ENCODE results near the gene BACE1-AS.
"Not testable (repeated sequence)": the region's sequence is repeated elsewhere in the genome, so short reads cannot be mapped to it uniquely, and the experiment has no call there.

BACE1-AS gene

DNA sequence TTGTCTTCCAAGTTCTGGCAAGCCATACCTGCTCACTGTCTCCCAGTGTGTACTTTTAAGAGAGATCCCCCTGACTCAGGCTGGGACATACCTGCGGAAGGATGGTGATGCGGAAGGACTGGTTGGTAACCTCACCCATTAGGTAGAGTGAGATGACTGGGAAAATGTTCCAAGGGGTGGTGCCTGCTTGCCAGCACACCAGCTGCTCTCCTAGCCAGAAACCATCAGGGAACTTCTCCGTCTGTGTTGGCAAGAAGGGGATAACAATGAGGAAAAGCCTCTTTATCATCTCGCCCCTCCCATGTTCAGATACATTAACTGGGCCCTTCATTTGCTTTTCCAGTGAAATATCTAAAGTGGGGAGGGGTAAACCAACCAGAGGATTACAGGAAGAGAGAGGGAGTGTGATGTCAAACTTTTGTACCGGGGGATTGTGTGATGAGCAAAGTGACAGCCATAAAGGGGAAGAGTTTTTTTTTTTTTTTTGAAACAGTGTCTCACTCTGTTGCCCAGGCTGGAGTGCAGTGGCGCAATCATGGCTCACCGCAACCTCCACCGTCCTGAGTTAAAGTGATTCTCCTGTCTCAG is at the start of gene BACE1-AS:
Gene BACE1-AS (plus strand): TSS at position 538 of the 588 bp plus-strand sequence.
- DNase-seq (ENCODE audit: low read depth in 1 of 2, low spot score in 1 of 2): no peak

DNA sequence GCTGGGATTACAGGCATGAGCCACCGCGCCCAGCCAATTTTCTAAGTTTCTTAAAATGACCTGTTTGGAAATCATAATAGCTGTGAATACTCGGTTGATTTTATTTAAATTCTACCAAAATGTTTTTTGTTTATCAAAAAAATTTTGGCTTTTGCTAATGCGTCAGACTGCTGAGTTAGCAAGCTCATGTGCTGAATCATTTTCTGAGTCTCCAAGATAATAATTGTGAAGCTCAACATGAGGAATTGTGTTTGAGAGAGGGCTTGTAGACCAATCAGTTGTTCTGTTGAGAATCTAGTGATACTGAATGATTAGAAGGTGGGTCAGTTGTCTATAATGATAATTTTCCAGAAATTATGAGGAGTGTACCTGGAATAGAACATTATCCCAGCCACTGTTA is 42.8 kb upstream of the BACE1-AS start:
- no peak for DNase-seq (ENCODE audit: low read depth in 1 of 2, low spot score in 1 of 2)

DNA sequence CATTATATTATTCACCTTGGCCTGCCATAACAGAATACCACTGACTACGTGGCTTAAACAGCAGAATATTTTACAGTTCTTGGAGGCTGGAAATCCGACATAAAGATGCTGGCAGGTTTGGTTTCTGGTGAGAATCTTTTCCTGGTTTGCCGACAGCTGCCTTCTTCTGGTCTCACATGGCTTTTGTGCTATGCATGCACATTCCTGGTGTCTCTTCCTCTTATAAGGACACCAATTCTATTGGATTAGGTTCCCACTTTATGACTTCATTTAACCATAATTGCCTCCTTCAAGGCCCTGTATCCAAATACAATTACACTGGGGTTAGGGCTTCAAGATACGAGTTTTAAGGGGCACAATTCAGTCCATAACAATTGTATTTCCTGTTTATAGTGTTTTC is 41.6 kb upstream of the BACE1-AS start:
- DNase-seq (ENCODE audit: low read depth in 1 of 2, low spot score in 1 of 2): no peak

DNA sequence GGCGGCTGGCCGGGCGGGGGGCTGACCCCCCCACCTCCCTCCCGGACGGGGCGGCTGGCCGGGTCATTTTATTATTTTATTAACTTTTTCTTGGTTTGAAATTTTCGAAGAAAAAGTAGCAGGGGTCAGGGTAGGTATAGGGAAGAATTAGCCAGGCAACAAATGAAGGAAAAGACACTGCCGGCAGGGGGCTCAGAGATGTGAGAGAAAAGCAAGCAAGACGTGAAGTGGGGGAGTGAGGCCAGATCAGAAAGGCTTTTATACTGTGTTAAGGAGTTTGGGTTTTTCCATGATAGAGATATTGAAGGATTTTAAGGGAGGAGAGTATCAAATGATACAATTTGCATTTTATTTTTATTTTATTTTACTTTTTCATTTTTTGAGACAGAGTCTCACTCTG is 39.6 kb upstream of the BACE1-AS start:
- no peak for DNase-seq (ENCODE audit: low read depth in 1 of 2, low spot score in 1 of 2)

DNA sequence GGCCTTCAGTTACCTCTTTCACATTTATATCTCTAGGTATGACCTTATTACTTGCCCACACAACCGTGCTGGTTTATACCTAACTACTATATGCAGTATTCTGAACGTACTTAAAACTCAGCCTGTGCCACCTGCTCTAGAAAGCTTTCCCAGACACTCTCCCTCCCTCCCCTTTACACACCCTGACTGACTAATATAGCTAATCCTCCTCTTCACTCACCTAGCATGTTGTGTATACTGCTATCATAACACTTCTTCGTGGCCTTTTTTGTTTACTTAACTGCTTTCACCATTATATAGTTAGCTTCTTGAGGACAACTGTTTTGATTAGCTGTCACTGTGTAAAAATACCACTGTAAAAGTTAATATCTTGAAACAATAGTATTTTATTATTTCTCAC is 35.2 kb upstream of the BACE1-AS start:
- no peak for DNase-seq (ENCODE audit: low read depth in 1 of 2, low spot score in 1 of 2)

DNA sequence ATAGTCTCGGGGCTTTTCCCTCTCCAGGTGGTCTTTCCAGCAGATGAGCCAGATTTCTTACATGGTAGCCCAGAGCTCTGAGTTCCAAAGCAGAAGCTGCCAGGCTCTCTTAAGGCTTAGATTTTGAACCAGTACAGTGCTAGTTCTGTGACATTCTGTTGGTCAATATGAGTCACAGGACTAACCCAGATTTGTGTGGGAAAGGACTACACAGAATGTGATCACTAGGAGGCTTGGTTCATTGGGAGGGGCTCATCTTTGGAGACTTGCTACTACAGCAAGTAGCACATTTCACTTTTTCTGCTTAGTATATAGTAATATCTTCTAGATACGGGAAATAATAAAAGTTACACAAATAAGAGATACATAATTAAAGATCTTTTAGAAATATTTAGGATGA is 34.6 kb upstream of the BACE1-AS start:
- no peak for DNase-seq (ENCODE audit: low read depth in 1 of 2, low spot score in 1 of 2)

DNA sequence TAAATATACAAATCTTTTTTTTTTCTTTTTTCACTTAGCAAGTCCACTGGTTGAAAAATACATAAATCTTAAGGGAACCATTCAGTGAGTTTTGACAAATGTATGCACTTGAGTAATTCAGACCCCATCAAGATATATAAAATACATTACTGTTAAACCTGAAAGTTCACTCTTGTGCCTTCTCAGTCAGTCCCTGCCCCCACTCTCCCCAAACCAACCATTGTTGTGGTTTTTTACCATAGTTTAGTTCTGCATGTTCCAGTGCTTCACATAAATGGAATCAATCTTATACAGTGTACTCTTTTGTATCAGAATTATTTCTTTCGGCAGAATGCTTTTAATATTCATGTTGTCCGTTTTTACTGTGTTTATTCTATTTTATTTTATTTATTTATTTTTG is 32.6 kb upstream of the BACE1-AS start:
- DNase-seq (ENCODE audit: low read depth in 1 of 2, low spot score in 1 of 2): no peak

DNA sequence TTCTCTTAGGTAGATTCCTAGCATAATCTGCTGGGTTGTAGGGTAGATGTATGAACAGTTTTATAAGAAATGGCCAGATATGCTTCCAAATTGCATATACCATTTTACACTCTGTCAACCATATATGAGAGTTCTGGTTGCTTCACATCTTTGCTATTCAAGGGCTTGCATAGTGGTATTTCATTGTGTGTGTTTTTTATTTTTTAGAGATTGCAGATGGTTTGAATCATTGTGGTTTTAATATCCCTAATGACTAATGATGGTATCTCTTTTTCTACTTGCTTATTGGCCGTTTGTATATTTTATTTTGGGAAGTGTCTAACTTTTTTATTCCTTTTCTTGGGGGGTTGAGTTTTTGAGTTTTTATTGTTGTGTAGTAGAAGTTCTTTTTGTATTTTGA is 31.7 kb upstream of the BACE1-AS start:
- DNase-seq (ENCODE audit: low read depth in 1 of 2, low spot score in 1 of 2): no peak

DNA sequence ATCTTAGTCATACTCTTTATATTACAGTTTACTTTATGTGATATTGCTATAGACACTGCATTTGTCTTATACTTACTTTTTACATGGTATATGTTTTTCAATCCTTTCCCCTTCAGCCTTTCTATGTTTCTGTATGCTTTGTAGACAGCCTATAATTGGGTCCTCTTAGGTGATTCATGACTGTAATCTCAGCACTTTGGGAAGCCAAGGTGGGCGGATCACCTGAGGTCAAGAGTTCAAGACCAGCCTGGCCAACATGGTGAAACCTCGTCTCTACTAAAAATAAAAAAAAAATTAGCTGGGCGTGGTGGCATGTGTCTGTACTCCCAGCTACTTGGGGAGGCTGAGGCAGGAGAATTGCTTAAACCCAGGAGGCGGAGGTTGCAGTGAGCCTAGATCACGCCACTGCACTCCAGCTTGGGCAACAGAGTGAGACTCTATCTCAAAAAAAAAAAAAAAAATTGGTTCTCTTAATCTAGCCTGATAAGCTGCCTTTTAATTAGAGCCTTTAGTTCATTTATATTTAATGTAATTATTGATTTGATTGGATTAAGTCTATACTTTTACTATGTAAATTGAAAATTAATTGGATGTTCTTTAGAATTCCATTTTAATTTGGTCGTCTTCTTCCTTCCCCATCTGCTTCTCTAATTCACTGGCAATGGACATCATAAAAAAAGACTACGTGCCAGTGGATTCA is 26.4 kb upstream of the BACE1-AS start:
- DNase-seq (ENCODE audit: low read depth in 1 of 2, low spot score in 1 of 2): not testable (repeated sequence)

DNA sequence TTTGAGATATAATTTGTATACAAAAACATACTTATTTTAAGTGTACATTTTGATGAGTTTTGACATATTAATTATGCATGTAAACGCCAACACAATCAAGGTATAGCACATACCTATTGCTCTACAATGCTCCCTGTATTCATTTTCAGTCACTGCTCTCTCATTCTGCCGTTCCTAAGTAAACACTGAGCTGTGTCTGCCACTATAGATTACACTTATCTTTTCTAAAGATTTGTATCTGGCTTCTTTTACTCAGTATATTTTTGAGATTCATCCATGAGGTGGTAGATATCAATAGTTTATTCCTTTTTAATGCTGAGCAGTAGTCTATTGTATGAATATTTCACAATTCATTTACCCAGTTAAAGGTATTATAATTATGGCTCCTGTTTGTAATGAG is 25.4 kb upstream of the BACE1-AS start:
- DNase-seq (ENCODE audit: low read depth in 1 of 2, low spot score in 1 of 2): no peak

DNA sequence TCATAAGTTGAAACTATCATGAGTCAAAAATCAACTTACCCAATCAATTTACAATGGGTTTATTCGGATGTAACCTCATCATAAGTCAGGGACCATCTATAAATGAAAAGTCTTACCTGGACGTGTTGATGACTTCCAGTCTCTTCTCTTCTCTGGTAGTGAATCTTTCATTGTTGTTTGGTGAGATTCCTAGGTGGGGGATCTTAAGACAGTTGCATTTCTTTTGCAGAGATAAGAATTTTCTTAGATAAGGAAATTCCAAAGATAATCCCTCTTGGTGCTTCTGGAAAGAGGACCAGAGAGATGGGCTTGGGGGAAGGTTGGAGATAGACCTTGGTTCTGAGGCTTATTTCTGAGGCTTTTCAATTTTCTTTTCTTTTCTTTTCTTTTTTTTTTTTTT is 21.3 kb upstream of the BACE1-AS start:
- no peak for DNase-seq (ENCODE audit: low read depth in 1 of 2, low spot score in 1 of 2)

DNA sequence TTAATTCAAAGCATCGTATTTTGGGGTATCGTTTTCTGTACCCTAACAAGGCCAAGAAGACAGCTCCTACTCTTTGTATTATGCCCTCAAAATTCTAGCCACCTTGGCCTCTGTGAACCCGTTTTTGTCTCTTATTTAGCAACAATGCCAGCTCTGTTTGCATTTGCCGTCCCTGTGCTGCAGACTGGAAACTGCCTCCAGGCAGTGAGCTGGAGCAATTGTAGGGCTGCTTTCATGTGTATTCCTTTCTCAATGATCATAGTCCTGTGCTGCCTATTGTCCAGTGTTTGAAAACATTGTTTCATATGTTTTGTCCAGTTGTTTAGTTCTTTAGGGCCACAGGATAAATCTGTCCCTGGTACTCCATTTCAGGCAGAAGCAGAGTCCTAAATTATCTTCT is 19.9 kb upstream of the BACE1-AS start:
- no peak for DNase-seq (ENCODE audit: low read depth in 1 of 2, low spot score in 1 of 2)

DNA sequence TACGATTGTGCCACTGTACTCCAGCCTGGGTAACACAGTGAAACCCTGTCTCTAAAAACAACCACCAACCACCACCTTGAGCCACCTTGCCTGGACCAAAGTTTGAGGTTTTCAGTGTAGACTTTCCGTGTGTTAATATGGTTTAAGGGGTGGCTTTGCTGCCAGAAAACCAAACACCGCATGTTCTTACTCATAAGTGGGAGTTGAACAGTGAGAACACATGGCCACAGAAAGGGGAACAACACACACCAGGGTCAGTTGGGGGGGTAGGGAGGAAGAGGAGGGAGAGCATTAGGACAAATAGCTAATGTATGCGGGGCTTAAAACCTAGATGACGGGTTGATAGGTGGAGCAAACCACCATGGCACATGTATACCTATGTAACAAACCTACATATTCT is 19.0 kb upstream of the BACE1-AS start:
- not testable (repeated sequence) for DNase-seq (ENCODE audit: low read depth in 1 of 2, low spot score in 1 of 2)

DNA sequence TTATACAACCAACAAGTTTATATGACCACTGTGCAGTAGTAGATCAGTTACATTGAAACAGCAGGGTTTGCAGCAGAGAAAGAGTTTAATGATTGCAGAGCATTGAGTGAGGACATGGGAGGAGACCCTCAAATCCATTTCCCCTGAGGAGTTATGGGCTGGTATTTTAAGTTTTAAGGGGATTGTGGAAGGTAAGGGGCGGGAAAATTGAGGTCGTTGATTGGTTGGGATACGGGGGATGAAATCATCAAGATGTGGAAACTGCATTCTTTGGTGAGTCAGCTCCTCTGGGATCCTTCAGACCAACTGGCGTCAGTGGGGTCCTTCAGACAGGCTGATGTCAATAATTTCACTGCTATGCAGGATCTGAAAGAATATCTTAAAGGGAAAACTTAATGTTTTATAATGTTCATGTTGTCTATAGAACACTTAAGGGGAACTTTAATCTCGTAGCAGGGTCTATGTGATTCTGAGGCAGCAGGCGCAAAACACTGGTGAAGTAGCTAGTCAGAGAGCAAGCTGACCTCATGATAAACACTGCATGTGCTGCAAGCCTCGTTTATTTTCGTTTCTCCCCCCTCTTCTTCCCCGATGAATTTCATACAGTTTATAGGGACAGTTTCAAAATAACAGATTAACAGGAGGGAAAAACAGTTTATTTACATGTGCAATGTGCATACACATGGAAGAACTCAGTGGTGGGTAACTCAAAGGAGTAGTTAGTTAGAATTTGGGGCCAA is 17.4 kb upstream of the BACE1-AS start:
- DNase-seq (ENCODE audit: low read depth in 1 of 2, low spot score in 1 of 2): no peak

DNA sequence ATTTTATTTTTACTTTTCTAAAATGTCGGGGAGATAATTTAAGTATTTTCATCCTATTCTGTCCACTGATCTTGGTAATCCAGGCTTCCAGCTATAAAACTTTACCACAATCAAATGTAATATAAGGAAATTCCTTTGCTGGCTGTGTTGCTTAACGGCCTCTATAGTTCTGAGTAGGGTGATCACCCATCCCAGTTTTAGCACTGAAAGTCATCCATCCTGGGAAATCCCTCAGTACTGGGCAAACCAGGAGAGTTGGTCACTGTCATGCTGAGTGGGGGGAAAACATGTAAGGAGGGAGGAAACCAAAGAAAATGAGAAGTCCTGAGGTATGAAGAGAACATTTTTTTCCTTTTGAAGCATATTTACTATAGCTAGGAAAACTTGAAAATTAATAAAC is 12.8 kb upstream of the BACE1-AS start:
- no peak for DNase-seq (ENCODE audit: low read depth in 1 of 2, low spot score in 1 of 2)

DNA sequence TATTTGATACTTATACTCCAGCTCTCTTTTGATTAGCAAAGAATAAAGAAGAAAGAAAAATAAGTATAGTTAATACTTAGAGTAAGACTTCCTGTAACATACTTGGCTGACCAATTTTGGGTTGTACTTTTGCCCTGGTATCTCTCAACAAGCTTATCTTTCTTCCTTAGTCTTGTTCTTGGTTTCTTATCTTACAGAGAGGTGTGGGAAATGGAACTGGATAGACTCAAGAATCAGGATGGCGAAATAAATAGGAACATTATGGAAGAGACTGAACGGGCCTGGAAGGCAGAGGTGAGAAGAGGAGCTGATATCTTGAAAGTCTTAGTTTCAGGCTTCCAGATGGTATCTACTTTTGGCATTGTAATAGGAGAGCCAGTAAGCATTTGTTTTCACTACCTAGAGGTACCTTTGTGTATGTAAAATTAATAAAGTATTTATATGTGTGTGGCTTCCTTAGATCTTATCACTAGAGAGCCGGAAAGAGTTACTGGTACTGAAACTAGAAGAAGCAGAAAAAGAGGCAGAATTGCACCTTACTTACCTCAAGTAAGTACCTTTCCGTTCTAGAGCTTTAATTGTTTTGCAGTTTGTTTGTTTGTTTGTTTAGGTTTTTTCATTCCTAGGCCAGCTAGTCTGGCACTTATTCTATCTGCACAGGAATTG is 11.3 kb upstream of the BACE1-AS start:
- DNase-seq (ENCODE audit: low read depth in 1 of 2, low spot score in 1 of 2): no peak

DNA sequence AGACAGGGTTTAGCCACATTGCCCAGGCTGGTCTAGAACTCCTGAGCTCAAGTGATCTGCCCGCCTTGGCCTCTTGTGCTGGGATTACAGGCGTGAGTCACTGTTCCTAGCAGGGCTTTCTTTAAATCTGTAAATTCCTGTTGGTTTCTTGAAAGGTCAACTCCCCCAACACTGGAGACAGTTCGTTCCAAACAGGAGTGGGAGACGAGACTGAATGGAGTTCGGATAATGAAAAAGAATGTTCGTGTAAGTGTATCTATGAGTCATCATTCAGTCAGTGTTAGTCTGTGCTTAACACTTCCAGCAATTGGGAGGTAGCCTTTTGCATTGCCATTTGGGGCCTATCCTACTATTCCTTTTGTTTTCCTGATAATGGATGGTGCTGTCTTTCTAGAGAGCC is 10.0 kb upstream of the BACE1-AS start:
- no peak for DNase-seq (ENCODE audit: low read depth in 1 of 2, low spot score in 1 of 2)

DNA sequence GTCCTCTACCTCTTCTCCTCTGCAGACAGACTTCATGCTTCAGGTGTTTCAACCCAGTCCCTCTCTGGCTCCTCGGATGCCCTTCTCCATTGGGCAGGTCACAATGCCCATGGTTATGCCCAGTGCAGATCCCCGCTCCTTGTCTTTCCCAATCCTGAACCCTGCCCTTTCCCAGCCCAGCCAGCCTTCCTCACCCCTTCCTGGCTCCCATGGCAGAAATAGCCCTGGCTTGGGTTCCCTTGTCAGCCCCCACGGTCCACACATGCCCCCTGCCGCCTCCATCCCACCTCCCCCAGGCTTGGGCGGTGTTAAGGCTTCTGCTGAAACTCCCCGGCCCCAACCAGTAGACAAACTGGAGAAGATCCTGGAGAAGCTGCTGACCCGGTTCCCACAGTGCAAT is 9.3 kb upstream of the BACE1-AS start:
- no peak for DNase-seq (ENCODE audit: low read depth in 1 of 2, low spot score in 1 of 2)

DNA sequence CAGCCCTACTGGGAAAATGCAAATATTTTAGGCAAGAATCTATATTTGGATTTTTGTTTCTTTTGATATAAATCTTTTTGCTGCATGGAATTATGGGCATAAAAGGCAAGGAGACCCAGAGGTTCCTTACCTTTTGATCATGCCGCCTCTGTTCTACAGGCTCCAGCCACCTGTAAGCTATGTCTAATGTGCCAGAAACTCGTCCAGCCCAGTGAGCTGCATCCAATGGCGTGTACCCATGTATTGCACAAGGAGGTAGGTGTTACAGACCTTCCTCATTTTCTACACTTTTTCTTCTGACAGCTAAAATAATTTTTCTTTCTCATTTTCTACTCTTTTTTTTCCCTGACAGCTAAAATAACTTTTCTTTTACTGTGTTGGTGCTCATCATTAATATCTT is 8.2 kb upstream of the BACE1-AS start:
- no peak for DNase-seq (ENCODE audit: low read depth in 1 of 2, low spot score in 1 of 2)

DNA sequence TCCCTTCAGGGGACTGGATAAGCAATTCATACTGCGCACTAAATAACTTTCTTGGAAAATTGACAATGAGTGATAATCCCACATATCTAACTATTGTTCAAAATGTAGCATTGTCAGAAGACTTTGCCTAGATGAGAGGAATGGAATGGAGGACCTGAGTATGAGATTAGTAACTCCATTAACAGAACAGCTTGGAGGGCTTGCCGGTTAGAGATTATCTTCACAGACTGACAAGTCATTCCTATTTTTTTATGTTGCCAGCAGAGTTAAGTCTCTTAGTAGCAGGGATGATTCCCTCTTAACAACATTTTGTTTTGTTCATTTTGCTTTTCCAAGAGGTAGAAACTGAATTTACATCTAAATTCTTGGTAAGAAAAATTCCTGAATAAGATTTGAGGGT is 7.1 kb upstream of the BACE1-AS start:
- DNase-seq (ENCODE audit: low read depth in 1 of 2, low spot score in 1 of 2): no peak

DNA sequence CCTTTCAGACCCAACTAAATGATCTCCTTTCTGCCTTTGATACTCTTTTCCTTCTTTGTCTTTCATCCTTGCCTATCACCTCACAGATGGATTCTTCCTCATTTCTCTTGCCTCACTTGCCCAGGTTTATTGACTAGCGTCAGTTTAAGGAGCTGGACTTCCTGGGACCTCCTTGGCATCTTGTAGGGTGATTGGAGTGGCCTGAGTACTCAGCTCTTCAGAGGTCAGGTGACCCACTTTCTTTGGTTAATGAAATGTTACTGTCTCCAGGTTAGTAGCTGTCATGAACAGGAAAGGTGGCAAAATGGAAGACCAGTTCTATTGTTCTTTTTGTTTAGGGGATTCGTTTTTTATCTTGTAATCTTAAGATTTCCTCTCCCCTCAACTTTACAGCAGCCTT is 4.6 kb upstream of the BACE1-AS start:
- DNase-seq (ENCODE audit: low read depth in 1 of 2, low spot score in 1 of 2): no peak

DNA sequence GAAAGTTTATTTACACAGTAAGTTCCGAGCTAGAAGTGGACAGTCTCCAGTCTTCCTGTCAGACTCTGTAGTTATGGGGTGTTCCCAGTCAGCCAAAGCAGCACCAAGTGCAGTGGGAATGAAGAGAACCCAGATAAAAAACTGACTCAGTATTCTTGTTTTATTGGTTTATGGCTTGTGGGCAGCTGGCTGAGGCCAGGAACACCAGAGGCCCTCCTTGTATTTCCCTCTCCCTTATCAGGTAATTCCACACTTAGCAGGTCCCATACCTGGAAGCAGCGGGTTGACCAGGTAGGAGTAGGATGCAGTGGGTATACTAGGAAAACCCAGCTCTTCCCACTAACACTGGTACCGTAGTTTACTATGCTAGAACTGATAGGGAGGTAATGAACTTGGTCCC is 3.5 kb upstream of the BACE1-AS start:
- no peak for DNase-seq (ENCODE audit: low read depth in 1 of 2, low spot score in 1 of 2)

Measured in activated T-helper 1 cell treated with anti-CD3 and anti-CD28 coated beads, Interleukin-2, amount 50 U/mL, for 16 hours (primary cell).